ENCODE results near the gene NEDD8. TPM values are rescaled to one million over a fixed set of nuclear protein-coding genes. Genes with fewer than 3 reads are reported as not detected.

Gene NEDD8
- total and polyA plus RNA-seq, 2 of the 4 experiments (the other 2 are of a cell fraction), result 167 to 375 TPM

GRCh38 chr14:24279301-24280186 lies 47.4 kb upstream of the NEDD8 start:
- H3K23ac ChIP-seq (ENCODE audit: low read depth, low read length), result no peak overlapping the region
- no peak overlapping the region for H4K5ac ChIP-seq (ENCODE audit: low read depth, low read length)
- H4K20me1 ChIP-seq (ENCODE audit: insufficient read depth, low read length), result no peaks in the 10 kb centered on the region
- no peaks in the 10 kb centered on the region; the same call in 1 of the 2 replicates for H3K4me1 ChIP-seq (ENCODE audit: control insufficient read depth, insufficient read depth, low read length)
- ATAC-seq (ENCODE audit: low read depth), result peak; percentile 35; the same call in 1 of the 2 replicates
- BruUV-seq (replicated peaks), result no TSS peak
- no peak overlapping the region for H4K91ac ChIP-seq (ENCODE audit: insufficient read depth, low read depth, low read length)
- no peaks in the 10 kb centered on the region for H3K36me3 ChIP-seq (ENCODE audit: control insufficient read depth, insufficient read depth, low read length)
- no peak overlapping the region for H2AK5ac ChIP-seq (ENCODE audit: low read depth, low read length)
- no peak overlapping the region for H2BK5ac ChIP-seq (ENCODE audit: low read depth, low read length, poor library complexity, severe bottlenecking)
- in situ Hi-C loops (cut with MboI; ENCODE audit: low sequenced_read_pairs), result no loop called here
- dilution Hi-C loops (cut with HindIII; ENCODE audit: low sequenced_read_pairs, unreplicated experiment), result no loop called here
- no peak overlapping the region for H2AFZ ChIP-seq (replicated peaks; ENCODE audit: low read length, poor library complexity)
- intact Hi-C loops (cut with micrococcal nuclease), result no loop called here
- H3K79me1 ChIP-seq (ENCODE audit: low read depth in 1 of 2, low read length in 2 of 2), result peaks cover 3 to 15% of the 10 kb centered on the region in 2 experiments
- no peaks in the 10 kb centered on the region for H3K27me3 ChIP-seq (ENCODE audit: control insufficient read depth, insufficient read depth, low read length)
- H3K27ac ChIP-seq (ENCODE audit: insufficient read depth, low read length), result no peak overlapping the region
- no peak overlapping the region for H3K9ac ChIP-seq (ENCODE audit: low read depth, low read length)
- H3K14ac ChIP-seq (replicated peaks; ENCODE audit: low read depth, low read length), result no peak overlapping the region
- no peak overlapping the region for H2BK15ac ChIP-seq (ENCODE audit: low read depth, low read length)
- WGBS, 2 experiments (ENCODE audit: extremely low coverage in 2 of 2, insufficient read length in 1 of 2), result no CpG with 5 or more reads among the region's 11 CpGs
- H2BK20ac ChIP-seq (ENCODE audit: low read depth, low read length), result no peak overlapping the region
- CTCF ChIA-PET, result no interaction called here
- H3K4me3 ChIP-seq (ENCODE audit: insufficient read depth, low read depth, low read length), result no peak overlapping the region
- H2AK9ac ChIP-seq (replicated peaks; ENCODE audit: low read depth, low read length, poor library complexity), result no peak overlapping the region
- no peak overlapping the region for H3K4me2 ChIP-seq (ENCODE audit: low read depth, low read length)
- H3K9me1 ChIP-seq (ENCODE audit: insufficient read depth, low read length), result no peaks in the 10 kb centered on the region; the same call in 1 of the 2 replicates
- POLR2A ChIA-PET (ENCODE audit: unreplicated experiment), result no interaction called here
- no peak overlapping the region for H3K4ac ChIP-seq (ENCODE audit: low read depth, low read length)
- no peak overlapping the region for H3K56ac ChIP-seq (ENCODE audit: extremely low read depth, insufficient read depth, low read length)
- no peak overlapping the region for H2BK120ac ChIP-seq (ENCODE audit: low read depth, low read length)
- no peak for TF ChIP-seq RFX5 (IDR thresholded peaks at IDR 0.05; ENCODE audit: low read depth, low read length)
- peak; percentile 17; the same call in 1 of the 2 replicates for TF ChIP-seq CTCF (conservative IDR thresholded peaks at IDR 0.05; ENCODE audit: low read depth, low read length)
- no peak overlapping the region for H3K18ac ChIP-seq (ENCODE audit: low read depth, low read length)
- no peaks in the 10 kb centered on the region for H3K9me3 ChIP-seq (ENCODE audit: control insufficient read depth, insufficient read depth, low read length)
- no peak for DNase-seq
- H4K8ac ChIP-seq (ENCODE audit: low read depth in 2 of 2, low read length in 2 of 2), result no peak overlapping the region

Data from IMR-90 (cell line).